Measurements from ENCODE around the gene DUSP10.

The DUSP10 gene

DNA sequence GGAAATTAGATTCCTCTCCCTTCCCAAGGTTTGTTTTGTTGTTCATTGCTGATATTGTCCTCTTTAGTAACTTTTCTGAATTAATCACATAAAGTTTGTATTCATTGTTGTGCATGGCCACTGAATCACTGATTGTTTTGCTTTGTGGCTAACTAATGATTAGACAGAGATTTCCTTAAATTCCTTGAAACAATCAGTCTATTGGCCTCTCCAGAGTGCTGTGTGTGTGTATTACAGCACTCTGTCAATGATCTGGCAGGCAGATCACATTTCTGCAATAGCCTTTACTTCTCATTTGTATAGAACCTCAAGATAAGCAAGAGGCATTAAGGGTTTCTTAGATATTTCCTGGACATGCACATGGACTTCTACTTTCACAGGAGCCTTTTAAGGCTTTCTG lies 78.6 kb downstream of the DUSP10 start:
- in situ Hi-C loops (cut with HindIII; ENCODE audit: low sequenced_read_pairs), result no loop called here

DNA sequence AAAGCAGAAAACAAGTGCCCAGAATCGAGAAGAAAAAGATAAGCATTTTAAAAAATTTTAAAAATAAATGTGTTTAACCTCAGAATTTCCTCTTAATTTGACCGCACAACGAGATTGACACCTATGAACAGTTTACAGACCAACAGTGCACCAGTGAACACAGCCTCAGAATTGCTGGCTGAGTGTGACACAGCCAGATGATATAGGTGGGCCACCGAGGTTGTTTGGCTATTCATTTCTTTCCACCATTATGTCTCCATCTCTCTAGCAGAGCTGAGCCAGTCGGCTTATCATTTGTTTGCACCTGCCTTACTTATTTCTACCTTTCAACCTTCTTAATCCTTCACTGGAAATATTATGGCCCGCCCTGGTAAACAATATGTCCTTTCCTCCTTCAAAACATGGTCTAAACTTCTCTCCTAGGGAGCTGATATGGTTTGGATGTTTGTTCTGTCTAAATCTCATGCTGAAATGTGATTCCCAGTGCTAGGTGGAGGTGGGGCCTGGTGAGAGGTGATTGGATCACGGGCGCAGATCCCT lies 86.1 kb downstream of the DUSP10 start:
- in situ Hi-C loops (cut with HindIII; ENCODE audit: low sequenced_read_pairs), result no loop called here
